Ascending aorta (tissue), 2 donors: ENCODE results near the gene SMURF1. TPM values are rescaled to one million over a fixed set of nuclear protein-coding genes. Genes with fewer than 3 reads are reported as not detected.

Experiments used
- DNase-seq, 2 donors: peaks; one replicate each; pipeline ENCODE4 v3.0.0-alpha.2; 2019; ENCODE audit warnings: low spot score in 2 of 2
- H3K27ac ChIP-seq, 2 donors: fragments of 200-600 bp; sonication (generic); one replicate each; pipeline ENCODE4 v1.5.1; 2016 to 2017; ENCODE audit warnings: mild to moderate bottlenecking in 1 of 2
- H3K27me3 ChIP-seq: fragments of 200-600 bp; sonication (generic); one replicate; pipeline ENCODE4 v1.5.1; 2017
- H3K36me3 ChIP-seq, 2 donors: fragments of 200-600 bp; sonication (generic); one replicate each; pipeline ENCODE4 v1.5.1; 2016
- H3K4me1 ChIP-seq, 2 donors: fragments of 200-600 bp; sonication (generic); one replicate each; pipeline ENCODE4 v1.5.1; 2016 to 2017; ENCODE audit warnings: mild to moderate bottlenecking in 1 of 2
- H3K4me3 ChIP-seq, 2 donors: fragments of 200-600 bp; sonication (generic); one replicate each; pipeline ENCODE4 v1.5.1; 2016 to 2017; ENCODE audit warnings: mild to moderate bottlenecking in 1 of 2
- H3K9me3 ChIP-seq, 2 donors: fragments of 200-600 bp; sonication (generic); one replicate each; pipeline ENCODE4 v1.5.1; 2016
- CTCF ChIP-seq, 3 experiments: fragments of 200-600 bp in 2 of 3; fragments of 450-650 bp in 1 of 3; sonication (generic) in 2 of 3; IDR thresholded peaks; one replicate each; pipeline ENCODE4 v1.5.1; 2016 to 2019; ENCODE audit warnings: antibody characterized with exemption in 3 of 3, mild to moderate bottlenecking in 1 of 3, moderate library complexity in 1 of 3
- intact Hi-C: fragments of 100-400 bp; cut with DNase I; formaldehyde crosslinking; loops from one replicate; pipeline ENCODE4 v1.15.1; 2023
- total RNA-seq: library from RNA; depleted of rRNA; stranded (reverse); fragments of >200 nt; gene quantifications from one replicate; pipeline ENCODE4 v1.1.0, GENCODE V29; 2016

Gene SMURF1
- total RNA-seq, 1 donor from 2014 or later, result 26.5 TPM

GRCh38 chr7:99111591-99111990 is 32.3 kb downstream of the SMURF1 start:
- intact Hi-C loops, result no loop called here
- Histone ChIP-seq H3K9me3 (no peaks in the 10 kb centered on the region), H3K4me1 (peaks cover 7 to 43% of the 10 kb centered on the region in 2 donors), H3K27ac (peak overlapping the region; percentile 11 to 53), H3K27me3 (no peaks in the 10 kb centered on the region), H3K36me3 (no peaks in the 10 kb centered on the region), H3K4me3 (no peak overlapping the region)
- DNase-seq, result no peak
- no peak for TF ChIP-seq CTCF (IDR thresholded peaks at IDR 0.05)

- no peak for TF ChIP-seq CTCF (IDR thresholded peaks at IDR 0.05)
- DNase-seq, result no peak
- H3K4me3 ChIP-seq, result peak overlapping the region; percentile 3 to 14
- intact Hi-C loops, result loop anchor here (2.0 kb wide), 1 partner anchor 33 kb away; no protein-coding TSS in a partner anchor
- H3K4me1 ChIP-seq, result peaks cover 9 to 62% of the 10 kb centered on the region in 2 donors
- H3K9me3 ChIP-seq, result no peaks in the 10 kb centered on the region
- H3K27me3 ChIP-seq, result no peaks in the 10 kb centered on the region
- H3K27ac ChIP-seq, result peak overlapping the region; percentile 79 to 84
- H3K36me3 ChIP-seq, result no peaks in the 10 kb centered on the region
Observed at GRCh38 chr7:99109108-99110051, 34.5 kb downstream of the SMURF1 start.

GRCh38 chr7:99108613-99109012 is 35.3 kb downstream of the SMURF1 start:
- H3K36me3 ChIP-seq, result no peaks in the 10 kb centered on the region
- intact Hi-C loops, result loop anchor here (2.0 kb wide), 1 partner anchor 34 kb away; no protein-coding TSS in a partner anchor
- DNase-seq, result no peak
- peak overlapping the region in 1 of 2 donors; percentile 14 for H3K4me3 ChIP-seq
- TF ChIP-seq CTCF (IDR thresholded peaks at IDR 0.05), result no peak
- peak overlapping the region; percentile 79 to 84 for H3K27ac ChIP-seq
- H3K9me3 ChIP-seq, result no peaks in the 10 kb centered on the region
- peaks cover 9 to 68% of the 10 kb centered on the region in 2 donors for H3K4me1 ChIP-seq
- no peaks in the 10 kb centered on the region for H3K27me3 ChIP-seq

- TF ChIP-seq CTCF (IDR thresholded peaks at IDR 0.05), result no peak
- Histone ChIP-seq H3K4me1 (peaks cover 16 to 66% of the 10 kb centered on the region in 2 donors), H3K9me3 (no peaks in the 10 kb centered on the region), H3K27me3 (no peaks in the 10 kb centered on the region), H3K36me3 (no peaks in the 10 kb centered on the region), H3K4me3 (no peak overlapping the region), H3K27ac (peak overlapping the region; percentile 74 to 84)
- intact Hi-C loops, result no loop called here
- DNase-seq, result no peak
Observed at GRCh38 chr7:99106821-99107241, 37.1 kb downstream of the SMURF1 start.

GRCh38 chr7:99106411-99106810 is 37.5 kb downstream of the SMURF1 start:
- intact Hi-C loops, result no loop called here
- Histone ChIP-seq H3K27ac (peak overlapping the region; percentile 74 to 84), H3K36me3 (no peaks in the 10 kb centered on the region), H3K9me3 (no peaks in the 10 kb centered on the region), H3K27me3 (no peaks in the 10 kb centered on the region), H3K4me3 (no peak overlapping the region), H3K4me1 (peaks cover 16 to 61% of the 10 kb centered on the region in 2 donors)
- no peak for DNase-seq
- TF ChIP-seq CTCF (IDR thresholded peaks at IDR 0.05), result no peak
